HepG2 (cell line): Measurements from ENCODE around the gene CPED1. TPM values are rescaled to one million over a fixed set of nuclear protein-coding genes. Genes with fewer than 3 reads are reported as not detected.

Source experiments
- ATAC-seq: fragments of 200-7000 bp; cut with Tn5 transposase; 3 replicates; pipeline ENCODE4 v1.9.1; 2020; ENCODE audit warnings: mild to moderate bottlenecking, moderate library complexity
- BruUV-seq: library from RNA; stranded (reverse); fragments of 400-500 nt; replicated peaks from 2 replicates; lab custom pipeline; 2021; lab: Mats Ljungman, UMichigan
- CTCF ChIA-PET: fragments of 300-600 bp; formaldehyde crosslinking; extraction: SDS; loops from one replicate; lab custom pipeline; 2021; ENCODE audit warnings: low total read pairs, inconsistent platforms, low intra/inter-chr PET ratio; lab: Yijun Ruan, JAX
- POLR2A ChIA-PET: fragments of 350-600 bp; sonication (Branson Sonifier 250); formaldehyde crosslinking; loops from one replicate; lab custom pipeline; 2020; ENCODE audit warnings: antibody characterized with exemption, inconsistent platforms; lab: Yijun Ruan, JAX
- DNase-seq: peaks from one replicate; pipeline ENCODE4 v3.0.0-alpha.2; 2015; ENCODE audit warnings: low spot score
- FAIRE-seq: peaks from 3 replicates; lab custom pipeline; 2011; peaks lifted over from hg19 to GRCh38; lab: Jason Lieb, UNC
- H2AFZ ChIP-seq: one replicate; pipeline ENCODE4 v1.6.1; 2011; ENCODE audit warnings: low read length, inconsistent platforms
- H3K27ac ChIP-seq: fragments of 300-600 bp; 3 replicates; pipeline ENCODE4 v1.8.0; 2011; ENCODE audit warnings: mixed run types, mild to moderate bottlenecking, mixed read lengths, low read length, inconsistent platforms; ENCODE audit not compliant: insufficient read depth; ENCODE audit errors: extremely low read length
- H3K27me3 ChIP-seq, 2 experiments: fragments of 200-600 bp in 1 of 2; 2 replicates in 1 of 2; 3 replicates in 1 of 2; pipeline versions ENCODE4 v1.6.0 to v1.8.0; 2011; ENCODE audit warnings: low read length in 2 of 2, mild to moderate bottlenecking in 2 of 2, moderate library complexity in 2 of 2, inconsistent platforms in 1 of 2; ENCODE audit not compliant: insufficient read depth in 2 of 2, control insufficient read depth in 1 of 2
- H3K36me3 ChIP-seq, 2 experiments: fragments of 200-600 bp in 1 of 2; replicated peaks in 1 of 2; 2 replicates in 1 of 2; 3 replicates in 1 of 2; pipeline versions ENCODE4 v1.5.1 to v1.8.0; 2011; ENCODE audit warnings: low read length in 2 of 2, inconsistent platforms in 1 of 2; ENCODE audit not compliant: insufficient read depth in 2 of 2, control insufficient read depth in 1 of 2
- H3K4me1 ChIP-seq: 2 replicates; pipeline ENCODE4 v1.5.1; 2012; ENCODE audit warnings: low read length, inconsistent platforms; ENCODE audit not compliant: insufficient read depth
- H3K4me2 ChIP-seq: 2 replicates; pipeline ENCODE4 v1.6.0; 2011; ENCODE audit warnings: low read depth, low read length, inconsistent platforms
- H3K4me3 ChIP-seq, 3 experiments: fragments of 200-600 bp in 1 of 3; sonication (generic), shearing (Covaris generic) in 1 of 3; replicated peaks in 1 of 3; 2 replicates each; pipeline ENCODE4 v1.5.1; 2011 to 2016; ENCODE audit warnings: low read length in 3 of 3, inconsistent platforms in 2 of 3, low read depth in 2 of 3, mild to moderate bottlenecking in 2 of 3, control low read depth in 1 of 3, mixed read lengths in 1 of 3; ENCODE audit not compliant: insufficient read depth in 1 of 3
- H3K79me2 ChIP-seq: one replicate; pipeline ENCODE4 v1.6.1; 2011; ENCODE audit warnings: low read length, inconsistent platforms; ENCODE audit not compliant: insufficient read depth
- H3K9ac ChIP-seq: 2 replicates; pipeline ENCODE4 v1.6.0; 2011; ENCODE audit warnings: mild to moderate bottlenecking, low read depth, low read length, inconsistent platforms; ENCODE audit not compliant: insufficient read depth
- H3K9me3 ChIP-seq: 2 replicates; pipeline ENCODE4 v1.5.1; 2012; ENCODE audit warnings: mild to moderate bottlenecking, low read length
- H4K20me1 ChIP-seq: 2 replicates; pipeline ENCODE4 v1.6.0; 2011; ENCODE audit warnings: inconsistent platforms, mild to moderate bottlenecking, low read length, moderate library complexity; ENCODE audit not compliant: insufficient read depth
- CHD4 ChIP-seq: fragments of 200-600 bp; sonication (generic); IDR thresholded peaks from 2 replicates; pipeline ENCODE4 v1.7.0; 2017; ENCODE audit warnings: mild to moderate bottlenecking, low read length, borderline replicate concordance
- GATAD2A ChIP-seq: IDR thresholded peaks from 2 replicates; pipeline ENCODE4 v1.6.1; 2016
- HDAC2 ChIP-seq: sonication (generic); formaldehyde crosslinking; IDR thresholded peaks from 2 replicates; pipeline ENCODE4 v1.4.0; 2020; ENCODE audit warnings: missing genetic modification reagents
- KAT2B ChIP-seq: fragments of 150-350 bp; IDR thresholded peaks from 2 replicates; pipeline ENCODE4 v1.6.1; 2014; ENCODE audit warnings: low read depth, low read length, borderline replicate concordance
- KLF13 ChIP-seq: sonication (generic); formaldehyde crosslinking; IDR thresholded peaks from 2 replicates; pipeline ENCODE4 v1.4.0; 2020; ENCODE audit warnings: mild to moderate bottlenecking, missing genetic modification reagents
- KMT2A ChIP-seq: sonication (generic); formaldehyde crosslinking; IDR thresholded peaks from 2 replicates; pipeline ENCODE4 v1.4.0; 2020; ENCODE audit warnings: missing genetic modification reagents
- PRMT3 ChIP-seq: sonication (generic); formaldehyde crosslinking; IDR thresholded peaks from 2 replicates; pipeline ENCODE4 v1.8.1; 2022; ENCODE audit warnings: low read depth, mild to moderate bottlenecking, moderate library complexity, missing genetic modification reagents, borderline replicate concordance
- ZNF253 ChIP-seq: sonication (generic); formaldehyde crosslinking; IDR thresholded peaks from 2 replicates; pipeline ENCODE4 v1.8.0; 2022; ENCODE audit warnings: mild to moderate bottlenecking, missing genetic modification reagents, borderline replicate concordance
- ZNF407 ChIP-seq: sonication (generic); formaldehyde crosslinking; IDR thresholded peaks from one replicate; pipeline ENCODE4 v1.5.1; 2020; ENCODE audit warnings: mild to moderate bottlenecking, missing genetic modification reagents; ENCODE audit errors: not compliant biosample characterization
- ZNF567 ChIP-seq: sonication (generic); formaldehyde crosslinking; IDR thresholded peaks from 2 replicates; pipeline ENCODE4 v1.8.1; 2023; ENCODE audit warnings: mild to moderate bottlenecking, missing genetic modification reagents, borderline replicate concordance
- WGBS: methylation state at CpG from one replicate; pipeline ENCODE4 v1.1.6; 2017; ENCODE audit warnings: low lambda C conversion rate; 5-methylcytosine and 5-hydroxymethylcytosine counted together
- in situ Hi-C: cut with HindIII; loops from 2 replicates; pipeline ENCODE4 v1.10.0; 2017; ENCODE audit warnings: low pct_unique_long_range_greater_than_20kb; ENCODE audit not compliant: extremely low pct_ligation_motif_present
- intact Hi-C: fragments of 100-400 bp; cut with micrococcal nuclease; formaldehyde crosslinking; loops from one replicate; pipeline ENCODE4 v1.10.0; 2022; ENCODE audit not compliant: unreplicated experiment
- polyA plus RNA-seq, 8 experiments: library from polyadenylated mRNA; depleted of rRNA in 3 of 8; stranded (reverse) in 7 of 8; unstranded in 1 of 8; fragments of >200 nt; fragmentation: Illumina TruSeq in 4 of 8; extraction: Trizol in 4 of 8; gene quantifications; 2 replicates each; pipeline versions ENCODE4 v1.2.1 to v1.2.3, GENCODE V29; 2011 to 2016; ENCODE audit warnings: low read depth in 4 of 8, missing spikeins in 1 of 8, mixed read lengths in 1 of 8; ENCODE audit not compliant: insufficient read depth in 1 of 8
- total RNA-seq, 5 experiments: library from RNA; depleted of rRNA; stranded (reverse); fragments of >200 nt; fragmentation: Illumina TruSeq; extraction: Trizol; gene quantifications; 2 replicates each; pipeline ENCODE4 v1.2.3, GENCODE V29; 2016; ENCODE audit warnings: low read depth in 1 of 5

CPED1 gene
- total and polyA plus RNA-seq, 2 of the 13 experiments (the other 11 are each of a cell fraction or from before 2014, with no cell fraction given): 11.5 to 27.0 TPM

GRCh38 chr7:121032645-121033460 lies 44.3 kb downstream of the CPED1 start:
- no peak overlapping the region for H3K27ac ChIP-seq
- H3K4me1 ChIP-seq: peaks cover 5% of the 10 kb centered on the region; the same call in 1 of the 2 replicates
- no peak overlapping the region for H2AFZ ChIP-seq
- H3K9ac ChIP-seq: no peak overlapping the region
- in situ Hi-C loops (no loop called here), intact Hi-C loops (no loop called here)
- H3K79me2 ChIP-seq: no peaks in the 10 kb centered on the region
- H3K4me3 ChIP-seq: no peak overlapping the region
- 18% methylated on average over 7 of the region's 7 CpGs for WGBS
- H3K9me3 ChIP-seq: no peaks in the 10 kb centered on the region
- ATAC-seq: no peak
- TF ChIP-seq CHD4 (no peak), ZNF253 (CRISPR knock-in tag) (no peak), KAT2B (no peak), PRMT3 (CRISPR knock-in tag) (no peak), KMT2A (CRISPR knock-in tag) (no peak), HDAC2 (CRISPR knock-in tag) (no peak), GATAD2A (no peak), ZNF407 (no peak), KLF13 (CRISPR knock-in tag) (no peak), ZNF567 (CRISPR knock-in tag) (no peak)
- DNase-seq: no peak
- no peak for FAIRE-seq
- BruUV-seq: no TSS peak
- H3K27me3 ChIP-seq: no peaks in the 10 kb centered on the region
- CTCF ChIA-PET: no interaction called here
- no peaks in the 10 kb centered on the region for H4K20me1 ChIP-seq
- no peak overlapping the region for H3K4me2 ChIP-seq
- H3K36me3 ChIP-seq: no peaks in the 10 kb centered on the region
- POLR2A ChIA-PET: no interaction called here
